NOMO-1 treated with DMSO at 0.1 percent for 48 hours (cell line): ENCODE data around the gene VEGFC.
A peak's percentile ranks its signal among the peaks of the same experiment; 100 is the strongest.

Experiments
- DNase-seq: peaks from one replicate; lab custom pipeline; 2025; ENCODE audit not compliant: unreplicated experiment; lab: John Stamatoyannopoulos, UW

The VEGFC gene

GRCh38 chr4:176798540-176798939 is 5.8 kb upstream of the VEGFC start:
- no peak for DNase-seq

GRCh38 chr4:176795441-176795840 is 2.7 kb upstream of the VEGFC start:
- DNase-seq = no peak

GRCh38 chr4:176794651-176795050 is 1.9 kb upstream of the VEGFC start:
- no peak for DNase-seq

- DNase-seq = no peak
Measured at GRCh38 chr4:176794151-176794550, 1.4 kb upstream of the VEGFC start.

GRCh38 chr4:176793060-176793605 is 411 bp upstream of the VEGFC start:
- no peak for DNase-seq

GRCh38 chr4:176791591-176792325 is 964 bp downstream of the VEGFC start:
- no peak for DNase-seq

GRCh38 chr4:176790398-176790797 is 2.3 kb downstream of the VEGFC start:
- no peak for DNase-seq

- DNase-seq = peak; percentile 70
Measured at GRCh38 chr4:176789955-176790354, 2.8 kb downstream of the VEGFC start.

- no peak for DNase-seq
Measured at GRCh38 chr4:176788971-176789370, 3.8 kb downstream of the VEGFC start.

- no peak for DNase-seq
Measured at GRCh38 chr4:176788248-176788647, 4.5 kb downstream of the VEGFC start.

GRCh38 chr4:176784816-176785215 is 7.9 kb downstream of the VEGFC start:
- no peak for DNase-seq

- DNase-seq = no peak
Measured at GRCh38 chr4:176782794-176783193, 9.9 kb downstream of the VEGFC start.

GRCh38 chr4:176782191-176782590 is 10.5 kb downstream of the VEGFC start:
- no peak for DNase-seq

GRCh38 chr4:176781739-176782100 is 11.0 kb downstream of the VEGFC start:
- no peak for DNase-seq

GRCh38 chr4:176780995-176781738 is 11.6 kb downstream of the VEGFC start:
- DNase-seq = peak; percentile 25

GRCh38 chr4:176779421-176779820 is 13.3 kb downstream of the VEGFC start:
- no peak for DNase-seq

- DNase-seq = no peak
Measured at GRCh38 chr4:176778491-176778890, 14.2 kb downstream of the VEGFC start.

GRCh38 chr4:176778063-176778462 is 14.7 kb downstream of the VEGFC start:
- no peak for DNase-seq

GRCh38 chr4:176775338-176775737 is 17.4 kb downstream of the VEGFC start:
- no peak for DNase-seq

- no peak for DNase-seq
Measured at GRCh38 chr4:176774852-176775251, 17.9 kb downstream of the VEGFC start.

GRCh38 chr4:176769514-176769913 is 23.2 kb downstream of the VEGFC start:
- no peak for DNase-seq

GRCh38 chr4:176767183-176767582 is 25.5 kb downstream of the VEGFC start:
- DNase-seq = no peak
